Activated B cell treated with CpG ODN at 0.5 μM for 24 hours (primary cell): ENCODE results near the gene NPW. TPM values are rescaled to one million over a fixed set of nuclear protein-coding genes. Genes with fewer than 3 reads are reported as not detected.

ENCODE experiments used
- ATAC-seq: fragments of 200-7000 bp; cut with Tn5 transposase; one replicate; pipeline ENCODE4 v1.10.0; 2021; ENCODE audit warnings: low read depth, mild to moderate bottlenecking, moderate library complexity
- CTCF ChIA-PET: fragments of 350-600 bp; sonication (Branson Sonifier 250); formaldehyde crosslinking; loops from one replicate; lab custom pipeline; 2021; ENCODE audit warnings: antibody characterized with exemption; lab: Charles Lee
- POLR2A ChIA-PET: fragments of 350-600 bp; sonication (Branson Sonifier 250); formaldehyde crosslinking; loops from one replicate; lab custom pipeline; 2021; ENCODE audit warnings: antibody characterized with exemption; lab: Charles Lee
- DNase-seq: peaks from one replicate; pipeline ENCODE4 v3.0.0; 2022
- H3K27ac Mint-ChIP-seq: one replicate; pipeline ENCODE4 v1.8.0; 2020; ENCODE audit warnings: mixed read lengths
- H3K27me3 Mint-ChIP-seq: one replicate; pipeline ENCODE4 v1.8.0; 2021; ENCODE audit warnings: mixed read lengths
- H3K36me3 Mint-ChIP-seq: one replicate; pipeline ENCODE4 v1.8.0; 2021; ENCODE audit warnings: low read depth, mixed read lengths
- H3K4me1 Mint-ChIP-seq: one replicate; pipeline ENCODE4 v1.8.0; 2021; ENCODE audit warnings: mixed read lengths
- H3K4me3 Mint-ChIP-seq: one replicate; pipeline ENCODE4 v1.8.0; 2020; ENCODE audit warnings: mild to moderate bottlenecking, mixed read lengths
- H3K9me3 Mint-ChIP-seq: one replicate; pipeline ENCODE4 v1.8.0; 2020; ENCODE audit warnings: mixed read lengths
- intact Hi-C: fragments of 100-400 bp; cut with micrococcal nuclease; formaldehyde crosslinking; loops from one replicate; pipeline ENCODE4 v1.15.1; 2024
- total RNA-seq: library from RNA; stranded (reverse); gene quantifications from 2 replicates; pipeline ENCODE4 v1.2.3, GENCODE V29; 2022
- TF ChIP-seq, protein P1 (sequence below): fragments of 200-600 bp; IDR thresholded peaks from one replicate; pipeline ENCODE4 v1.8.0; 2022; ENCODE audit warnings: antibody characterized with exemption, mild to moderate bottlenecking

The NPW gene
- total RNA-seq, 1 donor from 2014 or later: 1.5 TPM

DNA sequence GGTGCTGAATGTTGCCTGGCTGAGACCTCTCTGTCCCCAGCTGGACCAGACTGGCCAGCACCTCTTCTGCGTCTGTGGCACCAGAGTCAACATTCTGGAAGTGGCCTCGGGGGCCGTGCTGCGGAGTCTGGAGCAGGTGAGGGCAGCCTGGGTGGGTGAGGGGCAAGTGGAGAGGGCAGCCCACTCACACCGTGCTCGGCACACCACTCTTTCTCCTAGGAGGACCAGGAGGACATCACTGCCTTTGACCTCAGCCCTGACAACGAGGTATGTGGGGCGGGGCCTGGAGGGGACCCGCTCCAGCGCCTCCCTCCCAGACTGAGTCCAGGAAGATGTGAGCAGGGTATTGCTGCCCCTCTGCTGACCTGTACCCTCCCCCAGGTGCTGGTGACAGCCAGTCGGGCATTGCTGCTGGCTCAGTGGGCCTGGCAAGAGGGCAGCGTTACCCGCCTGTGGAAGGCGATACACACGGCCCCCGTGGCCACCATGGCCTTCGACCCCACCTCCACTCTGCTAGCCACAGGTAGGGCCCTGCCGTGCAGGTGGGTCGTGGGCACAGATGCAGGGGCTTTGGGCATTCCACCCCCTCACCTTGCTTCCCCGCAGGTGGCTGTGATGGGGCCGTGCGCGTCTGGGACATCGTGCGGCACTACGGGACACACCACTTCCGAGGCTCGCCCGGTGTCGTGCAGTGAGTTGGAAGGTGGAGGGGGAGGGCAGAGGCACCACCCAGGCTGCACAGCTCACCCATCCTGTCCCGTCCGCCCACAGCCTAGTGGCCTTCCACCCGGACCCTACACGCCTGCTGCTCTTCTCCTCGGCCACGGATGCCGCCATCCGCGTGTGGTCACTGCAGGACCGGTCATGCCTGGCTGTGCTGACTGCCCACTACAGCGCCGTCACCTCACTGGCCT is 45.2 kb upstream of the NPW start:
- H3K27ac Mint-ChIP-seq: no peak overlapping the region
- H3K9me3 Mint-ChIP-seq: no peaks in the 10 kb centered on the region
- CTCF ChIA-PET: no interaction called here
- POLR2A ChIA-PET: interaction anchor here (1.0 to 1.8 kb wide), 4 partner anchors 9 to 17 kb away, joined by 3 to 9 read pairs (median 4); partner anchors contain the start of genes GFER and RPS2
- ATAC-seq (no peak), DNase-seq (no peak)
- TF ChIP-seq, protein P1, sequence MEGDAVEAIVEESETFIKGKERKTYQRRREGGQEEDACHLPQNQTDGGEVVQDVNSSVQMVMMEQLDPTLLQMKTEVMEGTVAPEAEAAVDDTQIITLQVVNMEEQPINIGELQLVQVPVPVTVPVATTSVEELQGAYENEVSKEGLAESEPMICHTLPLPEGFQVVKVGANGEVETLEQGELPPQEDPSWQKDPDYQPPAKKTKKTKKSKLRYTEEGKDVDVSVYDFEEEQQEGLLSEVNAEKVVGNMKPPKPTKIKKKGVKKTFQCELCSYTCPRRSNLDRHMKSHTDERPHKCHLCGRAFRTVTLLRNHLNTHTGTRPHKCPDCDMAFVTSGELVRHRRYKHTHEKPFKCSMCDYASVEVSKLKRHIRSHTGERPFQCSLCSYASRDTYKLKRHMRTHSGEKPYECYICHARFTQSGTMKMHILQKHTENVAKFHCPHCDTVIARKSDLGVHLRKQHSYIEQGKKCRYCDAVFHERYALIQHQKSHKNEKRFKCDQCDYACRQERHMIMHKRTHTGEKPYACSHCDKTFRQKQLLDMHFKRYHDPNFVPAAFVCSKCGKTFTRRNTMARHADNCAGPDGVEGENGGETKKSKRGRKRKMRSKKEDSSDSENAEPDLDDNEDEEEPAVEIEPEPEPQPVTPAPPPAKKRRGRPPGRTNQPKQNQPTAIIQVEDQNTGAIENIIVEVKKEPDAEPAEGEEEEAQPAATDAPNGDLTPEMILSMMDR: no peak
- no peak overlapping the region for H3K4me3 Mint-ChIP-seq
- H3K36me3 Mint-ChIP-seq: peaks cover 41% of the 10 kb centered on the region
- peaks cover 23% of the 10 kb centered on the region for H3K4me1 Mint-ChIP-seq
- no peaks in the 10 kb centered on the region for H3K27me3 Mint-ChIP-seq
- intact Hi-C loops: loop anchor here (5.0 kb wide), 1 partner anchor 192 kb away; the partner anchor contains the start of genes NUBP2 and SPSB3

DNA sequence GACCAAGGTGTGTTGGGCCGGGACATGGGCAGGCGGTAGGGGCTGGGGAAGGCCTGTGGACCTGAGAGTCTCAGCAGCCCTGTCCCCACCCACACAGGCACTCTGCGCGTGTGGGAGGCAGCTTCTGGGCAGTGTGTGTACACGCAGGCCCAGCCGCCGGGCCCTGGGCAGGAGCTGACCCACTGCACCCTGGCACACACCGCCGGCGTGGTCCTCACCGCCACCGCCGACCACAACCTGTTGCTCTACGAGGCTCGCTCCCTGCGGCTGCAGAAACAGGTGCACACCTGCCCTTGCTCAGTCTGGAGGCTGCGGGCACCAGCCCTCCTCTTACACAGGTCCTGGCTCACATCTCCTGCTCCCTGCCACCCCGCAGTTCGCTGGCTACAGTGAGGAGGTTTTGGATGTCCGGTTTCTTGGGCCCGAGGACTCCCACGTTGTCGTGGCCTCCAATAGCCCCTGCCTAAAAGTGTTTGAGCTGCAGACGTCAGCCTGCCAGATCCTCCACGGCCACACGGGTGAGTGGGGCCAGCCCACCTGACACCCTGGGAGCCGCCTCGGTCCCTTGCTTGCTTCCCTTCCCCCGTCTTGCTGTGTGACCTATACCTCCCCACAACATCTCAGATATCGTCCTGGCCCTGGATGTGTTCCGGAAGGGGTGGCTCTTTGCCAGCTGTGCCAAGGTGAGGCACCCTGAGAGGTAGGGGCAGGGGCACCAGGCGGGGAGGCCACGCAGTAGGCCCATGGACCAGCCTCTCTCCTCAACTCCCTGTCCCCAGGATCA is 44.0 kb upstream of the NPW start:
- ATAC-seq: no peak
- no peak for DNase-seq
- no peak overlapping the region for H3K27ac Mint-ChIP-seq
- no peaks in the 10 kb centered on the region for H3K27me3 Mint-ChIP-seq
- ChIA-PET CTCF (no interaction called here), POLR2A (interaction anchor here (1.0 to 21.9 kb wide), 2 partner anchors 11 to 13 kb away, joined by 4 to 351 read pairs; partner anchors contain the start of genes NDUFB10, RNF151 and RPS2)
- no peaks in the 10 kb centered on the region for H3K9me3 Mint-ChIP-seq
- H3K36me3 Mint-ChIP-seq: peaks cover 41% of the 10 kb centered on the region
- TF ChIP-seq, protein P1: no peak
- intact Hi-C loops: no loop called here
- peaks cover 23% of the 10 kb centered on the region for H3K4me1 Mint-ChIP-seq
- no peak overlapping the region for H3K4me3 Mint-ChIP-seq

DNA sequence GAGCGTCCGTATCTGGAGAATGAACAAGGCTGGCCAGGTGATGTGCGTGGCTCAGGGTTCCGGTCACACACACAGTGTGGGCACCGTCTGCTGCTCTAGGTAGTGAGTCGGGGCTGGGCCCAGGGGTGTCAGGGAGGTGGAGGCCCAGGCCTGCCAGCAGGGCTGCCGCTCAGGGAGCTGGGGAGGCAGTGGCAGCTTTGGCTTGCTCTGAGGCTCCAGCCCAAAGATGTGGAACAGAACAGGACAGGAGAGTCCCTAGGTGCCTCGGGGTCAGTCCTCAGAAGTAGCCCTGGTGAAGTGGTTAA is 43.4 kb upstream of the NPW start:
- TF ChIP-seq, protein P1: no peak
- no peak overlapping the region for H3K27ac Mint-ChIP-seq
- peaks cover 2% of the 10 kb centered on the region for H3K27me3 Mint-ChIP-seq
- H3K36me3 Mint-ChIP-seq: peaks cover 41% of the 10 kb centered on the region
- DNase-seq: no peak
- H3K4me3 Mint-ChIP-seq: no peak overlapping the region
- intact Hi-C loops: no loop called here
- H3K4me1 Mint-ChIP-seq: peaks cover 20% of the 10 kb centered on the region
- no peak for ATAC-seq
- CTCF ChIA-PET: no interaction called here
- POLR2A ChIA-PET: interaction anchor here (21.9 kb wide), 1 partner anchor 14 kb away, joined by 351 read pairs; the partner anchor contains the start of genes NDUFB10, RNF151 and RPS2
- no peaks in the 10 kb centered on the region for H3K9me3 Mint-ChIP-seq

DNA sequence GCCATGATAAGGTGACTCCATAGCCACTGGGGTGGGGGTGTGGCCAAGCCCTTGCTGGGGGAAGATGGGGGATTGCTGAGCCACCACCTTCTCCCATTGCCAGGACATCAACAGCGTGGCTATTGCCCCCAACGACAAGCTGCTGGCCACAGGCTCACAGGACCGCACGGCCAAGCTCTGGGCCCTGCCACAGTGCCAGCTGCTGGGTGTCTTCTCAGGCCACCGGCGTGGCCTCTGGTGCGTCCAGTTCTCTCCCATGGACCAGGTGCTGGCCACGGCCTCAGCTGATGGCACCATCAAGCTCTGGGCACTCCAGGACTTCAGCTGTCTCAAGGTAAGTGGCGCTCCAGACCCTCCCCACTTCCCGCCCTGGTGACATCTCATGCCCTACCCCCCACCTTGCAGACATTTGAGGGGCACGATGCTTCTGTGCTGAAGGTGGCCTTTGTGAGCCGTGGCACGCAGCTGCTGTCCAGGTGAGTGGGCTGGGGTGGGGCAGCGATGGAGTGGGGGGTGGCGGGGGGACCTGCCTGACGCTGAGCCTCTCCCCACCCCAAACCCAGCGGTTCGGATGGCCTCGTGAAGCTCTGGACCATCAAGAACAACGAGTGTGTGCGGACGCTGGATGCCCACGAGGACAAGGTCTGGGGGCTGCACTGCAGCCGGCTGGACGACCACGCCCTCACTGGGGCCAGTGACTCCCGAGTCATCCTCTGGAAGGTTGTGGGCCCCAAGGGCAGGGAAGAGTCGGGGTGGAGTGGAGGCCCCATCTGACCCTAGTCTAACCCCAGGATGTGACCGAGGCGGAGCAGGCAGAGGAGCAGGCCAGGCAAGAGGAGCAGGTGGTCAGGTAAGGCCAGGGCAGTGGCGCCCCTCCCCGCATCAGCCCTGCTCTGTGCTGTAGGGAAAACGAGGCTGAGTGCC is 42.4 kb upstream of the NPW start:
- DNase-seq (no peak), ATAC-seq (no peak)
- Mint-ChIP-seq H3K36me3 (peaks cover 37% of the 10 kb centered on the region), H3K9me3 (no peaks in the 10 kb centered on the region), H3K27me3 (peaks cover 7% of the 10 kb centered on the region), H3K27ac (no peak overlapping the region), H3K4me3 (no peak overlapping the region), H3K4me1 (peaks cover 16% of the 10 kb centered on the region)
- ChIA-PET POLR2A (interaction anchor here (21.9 kb wide), 1 partner anchor 15 kb away, joined by 351 read pairs; the partner anchor contains the start of genes NDUFB10, RNF151 and RPS2), CTCF (no interaction called here)
- TF ChIP-seq, protein P1: no peak
- intact Hi-C loops: no loop called here
